GM12864 (cell line): ENCODE measurements around the gene OTUD1.

Experiments
- DNase-seq: peaks from one replicate; pipeline ENCODE4 v3.0.0-alpha.2; 2011; ENCODE audit warnings: low read depth
- H3K4me3 ChIP-seq: 2 replicates; pipeline ENCODE4 v1.5.1; 2011; ENCODE audit warnings: mild to moderate bottlenecking, low read depth, low read length, control low read depth
- TF ChIP-seq, protein P1 (sequence below): IDR thresholded peaks from 2 replicates; pipeline ENCODE4 v1.5.1; 2011; ENCODE audit warnings: low read depth, mild to moderate bottlenecking, moderate library complexity, low read length, control low read depth, inconsistent platforms; ENCODE audit errors: missing control alignments

Gene OTUD1

DNA sequence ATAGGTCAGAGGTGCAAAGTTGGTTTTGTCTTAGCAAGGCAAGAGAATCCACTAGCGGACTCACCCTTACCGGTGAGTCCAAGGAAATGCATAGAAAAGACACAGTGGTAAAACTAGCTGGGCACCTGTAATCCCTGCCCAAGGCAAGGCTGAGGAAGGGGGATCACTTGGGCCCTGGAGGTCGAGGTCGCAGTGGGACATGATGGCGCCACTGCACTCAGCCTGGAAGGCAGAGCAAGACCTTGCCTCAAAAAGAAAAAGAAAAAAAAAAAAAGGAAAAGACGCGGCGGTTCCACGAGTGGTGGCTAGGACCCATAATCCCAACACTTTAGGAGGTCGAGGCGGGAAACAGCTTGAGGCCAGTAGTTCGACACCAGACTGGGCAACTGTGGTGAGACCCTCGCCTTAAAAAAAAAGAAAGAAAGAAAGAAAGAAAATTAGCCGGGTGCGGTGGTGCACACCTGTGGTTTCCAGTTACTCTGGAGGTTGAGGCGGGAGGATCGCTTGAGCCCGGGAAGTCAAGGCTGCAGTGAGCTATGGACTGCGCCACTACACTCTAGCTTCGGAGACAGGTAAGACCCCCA, 820 bp upstream of the OTUD1 start:
- H3K4me3 ChIP-seq, result peak overlapping the region; percentile 73
- TF ChIP-seq, protein P1, sequence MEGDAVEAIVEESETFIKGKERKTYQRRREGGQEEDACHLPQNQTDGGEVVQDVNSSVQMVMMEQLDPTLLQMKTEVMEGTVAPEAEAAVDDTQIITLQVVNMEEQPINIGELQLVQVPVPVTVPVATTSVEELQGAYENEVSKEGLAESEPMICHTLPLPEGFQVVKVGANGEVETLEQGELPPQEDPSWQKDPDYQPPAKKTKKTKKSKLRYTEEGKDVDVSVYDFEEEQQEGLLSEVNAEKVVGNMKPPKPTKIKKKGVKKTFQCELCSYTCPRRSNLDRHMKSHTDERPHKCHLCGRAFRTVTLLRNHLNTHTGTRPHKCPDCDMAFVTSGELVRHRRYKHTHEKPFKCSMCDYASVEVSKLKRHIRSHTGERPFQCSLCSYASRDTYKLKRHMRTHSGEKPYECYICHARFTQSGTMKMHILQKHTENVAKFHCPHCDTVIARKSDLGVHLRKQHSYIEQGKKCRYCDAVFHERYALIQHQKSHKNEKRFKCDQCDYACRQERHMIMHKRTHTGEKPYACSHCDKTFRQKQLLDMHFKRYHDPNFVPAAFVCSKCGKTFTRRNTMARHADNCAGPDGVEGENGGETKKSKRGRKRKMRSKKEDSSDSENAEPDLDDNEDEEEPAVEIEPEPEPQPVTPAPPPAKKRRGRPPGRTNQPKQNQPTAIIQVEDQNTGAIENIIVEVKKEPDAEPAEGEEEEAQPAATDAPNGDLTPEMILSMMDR, result no peak
- no peak for DNase-seq

- DNase-seq, result no peak
- peak overlapping the region; percentile 73 for H3K4me3 ChIP-seq
Observed at GRCh38 chr10:23439452-23439960, 631 bp downstream of the OTUD1 start.

GRCh38 chr10:23439961-23440889, 1.4 kb downstream of the OTUD1 start:
- TF ChIP-seq, protein P1, result no peak
- peak overlapping the region; percentile 73 for H3K4me3 ChIP-seq
- no peak for DNase-seq

More at GRCh38 chr10:23439452-23439960, 631 bp downstream of the OTUD1 start:
- TF ChIP-seq, protein P1, result no peak

DNA sequence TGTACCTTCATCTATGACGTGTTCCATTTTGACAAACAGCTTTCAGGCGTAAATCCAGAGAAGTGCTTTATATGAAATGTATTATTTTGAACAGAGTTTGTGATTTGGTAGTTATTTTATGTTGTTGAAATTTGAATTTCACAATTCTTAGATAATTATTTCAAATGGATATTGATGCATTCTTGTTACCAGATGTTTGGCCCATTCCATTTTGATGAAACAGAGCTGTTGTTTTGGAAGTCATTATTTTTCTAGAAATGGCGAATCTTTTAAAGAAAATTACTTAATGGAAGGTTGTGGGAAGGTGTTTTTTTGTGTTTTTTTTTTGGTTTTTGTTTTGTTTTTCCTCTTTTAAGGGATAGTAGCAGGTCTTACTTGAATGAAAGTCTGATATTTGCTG, 2.4 kb downstream of the OTUD1 start:
- TF ChIP-seq, protein P1, result no peak
- H3K4me3 ChIP-seq, result no peak overlapping the region; the same call in 1 of the 2 replicates
- no peak for DNase-seq

DNA sequence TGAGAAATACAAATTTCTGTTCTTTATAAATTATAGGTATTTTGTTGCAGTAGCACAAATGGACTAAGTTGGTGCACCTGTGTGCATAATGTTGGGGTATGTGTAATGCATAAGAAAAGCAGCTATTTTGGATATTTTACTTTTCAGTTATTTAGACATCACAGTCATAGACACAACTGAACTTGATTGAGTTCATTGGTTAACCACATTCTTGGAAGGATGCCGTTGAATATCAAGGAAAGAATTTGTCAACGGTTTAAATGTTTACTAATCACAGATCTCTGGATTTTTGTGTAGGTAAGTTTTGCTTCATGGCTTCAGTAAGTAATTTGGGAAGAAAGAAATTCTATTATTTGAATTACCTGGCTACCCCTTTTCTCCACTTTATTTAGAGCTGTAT, 4.1 kb downstream of the OTUD1 start:
- no peak overlapping the region for H3K4me3 ChIP-seq

DNA sequence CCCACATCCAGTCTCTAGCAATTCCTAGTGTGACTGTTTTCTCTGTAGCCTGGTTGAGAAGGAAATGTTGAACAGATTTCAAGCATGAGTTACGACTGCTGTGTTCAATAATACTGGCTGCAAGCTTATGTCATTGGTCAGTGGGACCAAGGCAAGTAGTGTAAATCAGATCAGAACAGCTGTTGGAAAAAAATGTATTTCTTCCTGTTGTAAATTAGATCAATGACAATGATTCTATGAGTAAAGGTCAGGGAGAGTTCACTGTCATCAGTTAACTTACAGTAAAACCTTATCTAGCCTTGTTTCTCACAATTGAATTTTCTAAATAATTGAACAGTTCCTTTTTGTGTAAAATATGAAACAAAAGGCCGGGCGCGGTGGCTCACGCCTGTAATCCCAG, 6.7 kb downstream of the OTUD1 start:
- TF ChIP-seq, protein P1, result no peak
- no peak for DNase-seq
- H3K4me3 ChIP-seq, result no peak overlapping the region

More for the DNA sequence above, 4.1 kb downstream of the OTUD1 start:
- TF ChIP-seq, protein P1, result no peak
- DNase-seq, result no peak

GRCh38 chr10:23448323-23448722, 9.4 kb downstream of the OTUD1 start:
- TF ChIP-seq, protein P1, result no peak
- H3K4me3 ChIP-seq, result no peak overlapping the region
- DNase-seq, result no peak
